ENCODE data around the gene MLH3. TPM values are rescaled to one million over a fixed set of nuclear protein-coding genes. Genes with fewer than 3 reads are reported as not detected.

MLH3 gene
- total and polyA plus RNA-seq, 2 of the 13 experiments (the other 11 are each of a cell fraction or from before 2014, with no cell fraction given) = 14.4 to 24.8 TPM

- H4K20me1 ChIP-seq (ENCODE audit: insufficient read depth, low read length) = no peaks in the 10 kb centered on the region
- 77% methylated on average over 1 of the region's 1 CpG for WGBS (ENCODE audit: low lambda C conversion rate)
- in situ Hi-C loops (cut with HindIII; ENCODE audit: extremely low pct_ligation_motif_present, low pct_unique_long_range_greater_than_20kb) (no loop called here), intact Hi-C loops (cut with micrococcal nuclease; ENCODE audit: unreplicated experiment) (no loop called here)
- DNase-seq (ENCODE audit: low spot score) (no peak), ATAC-seq (no peak), FAIRE-seq (no peak)
- no peak overlapping the region for H2AFZ ChIP-seq (ENCODE audit: low read length)
- no peaks in the 10 kb centered on the region for H3K9me3 ChIP-seq (ENCODE audit: low read length)
- peaks cover 15% of the 10 kb centered on the region for H3K79me2 ChIP-seq (ENCODE audit: insufficient read depth, low read length)
- no peaks in the 10 kb centered on the region for H3K27me3 ChIP-seq (ENCODE audit: control insufficient read depth in 1 of 2, insufficient read depth in 2 of 2, low read length in 2 of 2)
- no peak overlapping the region for H3K4me2 ChIP-seq (ENCODE audit: low read depth, low read length)
- H3K36me3 ChIP-seq (replicated peaks in 1 of 2; ENCODE audit: control insufficient read depth in 1 of 2, insufficient read depth in 2 of 2, low read length in 2 of 2) = peaks cover 7 to 20% of the 10 kb centered on the region in 2 experiments
- H3K4me1 ChIP-seq (ENCODE audit: insufficient read depth, low read length) = peaks cover 48% of the 10 kb centered on the region
- no peak overlapping the region for H3K9ac ChIP-seq (ENCODE audit: insufficient read depth, low read depth, low read length)
- H3K4me3 ChIP-seq (replicated peaks in 1 of 3; ENCODE audit: insufficient read depth in 1 of 3, low read depth in 2 of 3, low read length in 3 of 3) = no peak overlapping the region
- H3K27ac ChIP-seq (ENCODE audit: extremely low read length, insufficient read depth, low read length) = peak overlapping the region; percentile 80
- ChIA-PET POLR2A (interaction anchor here (2.4 to 3.3 kb wide), 2 partner anchors 11 to 29 kb away, joined by 10 to 13 read pairs; partner anchors contain the start of genes MLH3 and ZC2HC1C), CTCF (ENCODE audit: low intra/inter-chr PET ratio, low total read pairs) (no interaction called here)
- BruUV-seq (replicated peaks) = no TSS peak
- no peak for TF ChIP-seq ZNF790 (CRISPR knock-in tag; IDR thresholded peaks at IDR 0.05; ENCODE audit: borderline replicate concordance)
- no peak for TF ChIP-seq SP1 (IDR thresholded peaks at IDR 0.05)
- no peak for TF ChIP-seq SP1 (CRISPR knock-in tag; IDR thresholded peaks at IDR 0.05)
- TF ChIP-seq PHF8 (CRISPR knock-in tag; IDR thresholded peaks at IDR 0.05) = no peak
- no peak for TF ChIP-seq GLI4 (CRISPR knock-in tag; IDR thresholded peaks at IDR 0.05; ENCODE audit: borderline replicate concordance)
- TF ChIP-seq HNF1A (IDR thresholded peaks at IDR 0.05; ENCODE audit: low read depth) = no peak
- TF ChIP-seq HNF1A (CRISPR knock-in tag; IDR thresholded peaks at IDR 0.05; ENCODE audit: borderline replicate concordance) = no peak
- TF ChIP-seq FOXA1 (IDR thresholded peaks at IDR 0.05) = no peak
- no peak for TF ChIP-seq FOXA1 (CRISPR knock-in tag; IDR thresholded peaks at IDR 0.05)
- no peak for TF ChIP-seq EZH2 (conservative IDR thresholded peaks at IDR 0.05; ENCODE audit: low read depth, low read length)
- no peak for TF ChIP-seq PBX3 (CRISPR knock-in tag; IDR thresholded peaks at IDR 0.05; ENCODE audit: borderline replicate concordance)
- no peak for TF ChIP-seq ZNF691 (CRISPR knock-in tag; IDR thresholded peaks at IDR 0.05; ENCODE audit: borderline replicate concordance, low read depth)
- TF ChIP-seq ZEB1 (IDR thresholded peaks at IDR 0.05; ENCODE audit: insufficient replicate concordance, low read depth) = no peak
- no peak for TF ChIP-seq ELF1 (CRISPR knock-in tag; IDR thresholded peaks at IDR 0.05)
- TF ChIP-seq PTBP1 (IDR thresholded peaks at IDR 0.05; ENCODE audit: low read depth, low read length, poor library complexity, severe bottlenecking) = no peak
- no peak for TF ChIP-seq ZMYM4 (CRISPR knock-in tag; IDR thresholded peaks at IDR 0.05)
- TF ChIP-seq GPN1 (CRISPR knock-in tag; IDR thresholded peaks at IDR 0.05; ENCODE audit: borderline replicate concordance) = no peak
- TF ChIP-seq HIC2 (CRISPR knock-in tag; IDR thresholded peaks at IDR 0.05; ENCODE audit: low read depth) = no peak
- no peak for TF ChIP-seq JUNB (CRISPR knock-in tag; IDR thresholded peaks at IDR 0.05; ENCODE audit: borderline replicate concordance)
- no peak for TF ChIP-seq FOSL2 (CRISPR knock-in tag; IDR thresholded peaks at IDR 0.05)
Measured at GRCh38 chr14:75040507-75040906, 10.8 kb downstream of the MLH3 start.

Measured in HepG2 (cell line).